Ovary (tissue), 9 donors: ENCODE results near the gene STK39. TPM values are rescaled to one million over a fixed set of nuclear protein-coding genes. Genes with fewer than 3 reads are reported as not detected.

Experiments
- DNase-seq, 5 donors: peaks; one replicate each; pipeline ENCODE4 v3.0.0-alpha.2; 2019 to 2020
- H3K27ac ChIP-seq, 2 donors: fragments of 200-600 bp; one replicate each; pipeline versions ENCODE4 v1.5.1 to v1.8.0; 2019 to 2022
- H3K27me3 ChIP-seq: fragments of 200-600 bp; one replicate; pipeline ENCODE4 v1.8.0; 2022
- H3K36me3 ChIP-seq: fragments of 200-600 bp; sonication (generic); one replicate; pipeline ENCODE4 v1.5.1; 2019
- H3K4me1 ChIP-seq: one replicate; pipeline ENCODE4 v1.8.1; 2013; ENCODE audit warnings: mild to moderate bottlenecking, moderate library complexity; ENCODE audit not compliant: insufficient read depth
- H3K4me3 ChIP-seq: fragments of 200-600 bp; sonication (generic); one replicate; pipeline ENCODE4 v1.5.1; 2017
- H3K9me3 ChIP-seq, 2 donors: fragments of 200-600 bp in 1 of 2; sonication (generic) in 1 of 2; one replicate each; pipeline versions ENCODE4 v1.5.1 to v1.8.1; 2013 to 2019; ENCODE audit warnings: mild to moderate bottlenecking in 1 of 2, moderate library complexity in 1 of 2
- EP300 ChIP-seq: sonication (generic); formaldehyde crosslinking; IDR thresholded peaks from one replicate; pipeline ENCODE4 v1.6.1; 2017; ENCODE audit warnings: antibody characterized with exemption
- POLR2A ChIP-seq: fragments of 450-650 bp; IDR thresholded peaks from one replicate; pipeline ENCODE4 v1.6.1; 2017; ENCODE audit warnings: antibody characterized with exemption, mild to moderate bottlenecking, moderate library complexity
- WGBS, 3 donors: extraction: QIAGEN DNeasy Blood & Tissue Kit in 1 of 3; methylation state at CpG; one replicate each; pipeline versions ENCODE4 v1.1.5 to v1.1.7; 2013 to 2017; 5-methylcytosine and 5-hydroxymethylcytosine counted together
- intact Hi-C, 4 donors: fragments of 100-400 bp; cut with DNase I; formaldehyde crosslinking; loops; one replicate each; pipeline versions ENCODE4 v1.11.0 to v1.15.1; 2022 to 2023
- polyA plus RNA-seq, 2 donors: library from polyadenylated mRNA; stranded (reverse); fragments of 200-250 nt in 1 of 2; fragments of 350-450 nt in 1 of 2; fragmentation: Illumina TruSeq in 1 of 2; extraction: RNeasy Lipid Tissue Mini Kit (QIAGEN cat#74804) in 1 of 2; gene quantifications; one replicate each; pipeline ENCODE4 v1.2.3, GENCODE V29; 2013 to 2014
- total RNA-seq, 7 donors: library from RNA; depleted of rRNA in 2 of 7; stranded (reverse); fragments of >200 nt in 2 of 7; fragmentation: NEBNext Ultra II Directional in 3 of 7; extraction: Animal tissue kit (Norgen Biotek cat#: 25700) in 3 of 7; gene quantifications; one replicate each; pipeline versions ENCODE4 v1.1.0 to v1.2.4, GENCODE V29; 2016 to 2023
- TF ChIP-seq, protein P1 (sequence below), 3 donors: fragments of 450-650 bp in 2 of 3; fragments of 200-600 bp in 1 of 3; IDR thresholded peaks; one replicate each; pipeline versions ENCODE4 v1.5.1 to v1.8.0; 2016 to 2022; ENCODE audit warnings: antibody characterized with exemption in 3 of 3, mild to moderate bottlenecking in 1 of 3
- donor health status: DM: no; HTN: no; CAD: no; lungs with moderate emphysema.
- donor health status: DM: no; HTN: no; CAD: no.
- donor health status: Bipolar disorder and iron deficiency.
- donor health status: DM: yes; HTN: yes; CAD: no.
- donor health status: DM: no; HTN: no; CAD: no.
- donor health status: DM: yes; HTN: yes; CAD: no.

The STK39 gene
- total and polyA plus RNA-seq, 9 donors, result 5.9 to 14.1 (median 10.6) TPM

GRCh38 chr2:167988296-167988695, 259.1 kb downstream of the STK39 start:
- intact Hi-C loops, result no loop called here
- Histone ChIP-seq H3K9me3 (no peaks in the 10 kb centered on the region), H3K36me3 (no peaks in the 10 kb centered on the region), H3K4me1 (no peaks in the 10 kb centered on the region), H3K4me3 (no peak overlapping the region), H3K27ac (no peak overlapping the region), H3K27me3 (no peaks in the 10 kb centered on the region)
- TF ChIP-seq POLR2A, result no peak
- TF ChIP-seq EP300, result no peak
- TF ChIP-seq, protein P1, sequence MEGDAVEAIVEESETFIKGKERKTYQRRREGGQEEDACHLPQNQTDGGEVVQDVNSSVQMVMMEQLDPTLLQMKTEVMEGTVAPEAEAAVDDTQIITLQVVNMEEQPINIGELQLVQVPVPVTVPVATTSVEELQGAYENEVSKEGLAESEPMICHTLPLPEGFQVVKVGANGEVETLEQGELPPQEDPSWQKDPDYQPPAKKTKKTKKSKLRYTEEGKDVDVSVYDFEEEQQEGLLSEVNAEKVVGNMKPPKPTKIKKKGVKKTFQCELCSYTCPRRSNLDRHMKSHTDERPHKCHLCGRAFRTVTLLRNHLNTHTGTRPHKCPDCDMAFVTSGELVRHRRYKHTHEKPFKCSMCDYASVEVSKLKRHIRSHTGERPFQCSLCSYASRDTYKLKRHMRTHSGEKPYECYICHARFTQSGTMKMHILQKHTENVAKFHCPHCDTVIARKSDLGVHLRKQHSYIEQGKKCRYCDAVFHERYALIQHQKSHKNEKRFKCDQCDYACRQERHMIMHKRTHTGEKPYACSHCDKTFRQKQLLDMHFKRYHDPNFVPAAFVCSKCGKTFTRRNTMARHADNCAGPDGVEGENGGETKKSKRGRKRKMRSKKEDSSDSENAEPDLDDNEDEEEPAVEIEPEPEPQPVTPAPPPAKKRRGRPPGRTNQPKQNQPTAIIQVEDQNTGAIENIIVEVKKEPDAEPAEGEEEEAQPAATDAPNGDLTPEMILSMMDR (IDR thresholded peaks at IDR 0.05), result no peak
- WGBS, 3 donors, result 92 to 98% (median 94%) methylated on average over 2 of the region's 2 CpGs
- DNase-seq, result no peak

- H3K9me3 ChIP-seq, result no peaks in the 10 kb centered on the region
- intact Hi-C loops, result no loop called here
- no peak for DNase-seq
- H3K4me3 ChIP-seq, result no peak overlapping the region
- 95 to 98% (median 96%) methylated on average over 1 of the region's 1 CpG for WGBS, 3 donors
- TF ChIP-seq, protein P1 (IDR thresholded peaks at IDR 0.05), result no peak
- TF ChIP-seq POLR2A, result no peak
- TF ChIP-seq EP300, result no peak
- H3K36me3 ChIP-seq, result no peaks in the 10 kb centered on the region
- no peak overlapping the region for H3K27ac ChIP-seq
- no peaks in the 10 kb centered on the region for H3K27me3 ChIP-seq
- no peaks in the 10 kb centered on the region for H3K4me1 ChIP-seq
These were observed 259.8 kb downstream of the STK39 start for GRCh38 chr2:167987558-167987957.

GRCh38 chr2:167987026-167987425, 260.4 kb downstream of the STK39 start:
- H3K4me1 ChIP-seq, result no peaks in the 10 kb centered on the region
- no peak for DNase-seq
- WGBS, 3 donors, result 93 to 96% (median 95%) methylated on average over 6 of the region's 6 CpGs
- no peak for TF ChIP-seq POLR2A
- TF ChIP-seq EP300, result no peak
- TF ChIP-seq, protein P1 (IDR thresholded peaks at IDR 0.05), result no peak
- no peak overlapping the region for H3K27ac ChIP-seq
- no peaks in the 10 kb centered on the region for H3K9me3 ChIP-seq
- H3K27me3 ChIP-seq, result no peaks in the 10 kb centered on the region
- intact Hi-C loops, result no loop called here
- H3K36me3 ChIP-seq, result no peaks in the 10 kb centered on the region
- no peak overlapping the region for H3K4me3 ChIP-seq

- Histone ChIP-seq H3K4me1 (no peaks in the 10 kb centered on the region), H3K36me3 (no peaks in the 10 kb centered on the region), H3K4me3 (no peak overlapping the region), H3K27me3 (no peaks in the 10 kb centered on the region), H3K27ac (no peak overlapping the region), H3K9me3 (no peaks in the 10 kb centered on the region)
- intact Hi-C loops, result no loop called here
- TF ChIP-seq, protein P1 (IDR thresholded peaks at IDR 0.05), result no peak
- TF ChIP-seq EP300 (no peak), POLR2A (no peak)
- WGBS, 3 donors, result 21 to 44% (median 31%) methylated on average over 2 of the region's 2 CpGs
- no peak for DNase-seq
These were observed 261.2 kb downstream of the STK39 start for GRCh38 chr2:167986223-167986622.

DNA sequence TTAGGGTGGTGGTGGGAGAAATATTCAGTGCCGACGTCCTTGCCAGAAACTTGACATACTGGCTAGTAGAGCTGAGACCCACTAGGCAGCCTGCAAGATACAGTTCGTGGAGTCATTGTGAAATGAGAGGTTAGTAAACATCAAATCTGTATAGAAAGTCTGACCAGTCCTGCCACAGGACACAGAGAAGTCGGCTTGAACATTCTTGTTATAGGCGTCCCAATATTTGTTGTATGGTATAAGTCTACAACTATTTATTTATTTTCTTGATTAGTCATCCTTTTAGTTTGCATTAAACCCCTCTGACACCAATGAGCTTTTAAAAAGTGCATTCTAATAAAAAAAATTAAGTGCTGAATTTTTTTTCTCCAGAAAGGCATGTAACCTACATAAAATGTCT, 265.4 kb downstream of the STK39 start:
- no peak overlapping the region for H3K27ac ChIP-seq
- TF ChIP-seq, protein P1 (IDR thresholded peaks at IDR 0.05), result no peak
- TF ChIP-seq EP300, result no peak
- no peak for TF ChIP-seq POLR2A
- intact Hi-C loops, result no loop called here
- H3K4me3 ChIP-seq, result no peak overlapping the region
- no peak for DNase-seq
- no peaks in the 10 kb centered on the region for H3K36me3 ChIP-seq
- no peaks in the 10 kb centered on the region for H3K9me3 ChIP-seq
- H3K27me3 ChIP-seq, result no peaks in the 10 kb centered on the region
- H3K4me1 ChIP-seq, result no peaks in the 10 kb centered on the region
- WGBS, 3 donors, result 91 to 95% (median 93%) methylated on average over 5 of the region's 5 CpGs
